ENCODE results near the gene PANK3. TPM values are rescaled to one million over a fixed set of nuclear protein-coding genes. Genes with fewer than 3 reads are reported as not detected.
"Not testable (repeated sequence)": the region's sequence is repeated elsewhere in the genome, so short reads cannot be mapped to it uniquely, and the experiment has no call there.

PANK3 gene
- polyA plus RNA-seq, 1 donor: 37.1 TPM

DNA sequence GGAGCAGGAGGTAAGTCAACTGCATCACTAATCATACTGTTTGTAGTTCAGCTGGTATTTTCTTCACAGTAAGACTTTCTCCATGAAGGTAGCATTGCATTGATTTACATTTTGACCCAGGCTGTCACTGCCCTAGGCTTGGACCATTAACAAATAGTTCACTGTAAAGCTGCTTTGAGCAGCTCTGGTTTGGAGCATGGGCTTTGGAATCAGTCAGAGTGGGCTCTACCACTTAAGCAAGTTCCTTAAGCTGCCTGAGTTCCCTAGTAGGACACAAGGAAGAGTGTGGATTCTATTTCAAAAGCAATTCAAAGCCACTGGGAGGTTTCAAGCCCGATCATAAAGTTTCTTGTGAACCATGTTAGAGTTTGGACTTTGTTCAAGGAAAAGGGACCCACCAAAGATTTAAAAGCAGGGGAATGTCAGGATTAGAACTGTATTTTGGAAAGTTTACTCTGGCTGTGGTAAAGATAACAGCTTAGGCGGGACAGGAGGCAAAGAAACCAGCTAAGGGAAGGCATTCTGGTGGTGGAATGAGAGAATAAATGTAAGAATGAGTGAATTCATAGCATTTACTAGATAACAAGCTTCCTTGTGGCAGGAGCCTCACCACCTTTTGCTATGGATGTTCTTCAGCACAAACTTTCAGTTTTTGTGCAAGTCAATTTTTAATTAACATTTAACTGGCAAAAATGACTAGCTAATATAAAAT lies 12.3 kb upstream of the PANK3 start:
- no peak for DNase-seq

DNA sequence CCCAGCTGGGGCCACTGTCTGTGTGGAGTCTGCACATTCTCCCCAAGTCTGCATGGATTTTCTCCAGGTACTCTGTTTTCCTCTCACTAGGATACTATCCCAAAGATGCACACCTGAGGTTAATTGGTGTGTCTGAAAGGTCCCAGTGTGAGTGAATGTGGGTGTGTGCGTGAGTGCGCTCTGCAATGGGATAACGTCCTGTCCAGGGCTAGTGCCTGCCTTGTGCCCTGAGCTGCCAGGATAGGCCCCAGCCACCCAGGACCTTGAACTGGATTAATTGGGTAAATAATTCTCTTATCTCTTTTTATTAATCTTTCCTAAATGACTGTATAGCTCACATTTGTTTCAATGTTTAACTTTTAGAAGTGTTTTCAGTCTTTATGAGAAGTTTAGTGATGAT lies 11.5 kb upstream of the PANK3 start:
- no peak for DNase-seq

DNA sequence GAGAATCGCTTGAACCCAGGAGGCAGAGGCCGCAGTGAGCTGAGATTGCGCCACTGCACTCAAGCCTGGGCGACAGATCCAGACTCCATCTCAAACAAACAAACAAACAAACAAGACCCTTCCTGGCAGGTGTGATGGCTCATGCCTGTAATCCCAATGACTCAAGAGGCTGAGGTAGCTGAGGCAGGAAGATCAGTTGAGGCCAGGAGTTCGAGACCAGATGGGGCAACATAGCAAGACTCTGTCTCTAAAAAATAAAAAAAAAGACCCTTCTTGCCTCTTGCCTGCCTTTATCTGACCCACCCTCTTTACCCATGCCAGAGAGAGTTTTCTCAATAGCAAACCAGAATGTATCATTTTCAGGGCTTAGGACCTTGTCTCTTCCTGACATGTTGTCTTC lies 8.8 kb upstream of the PANK3 start:
- DNase-seq: no peak

DNA sequence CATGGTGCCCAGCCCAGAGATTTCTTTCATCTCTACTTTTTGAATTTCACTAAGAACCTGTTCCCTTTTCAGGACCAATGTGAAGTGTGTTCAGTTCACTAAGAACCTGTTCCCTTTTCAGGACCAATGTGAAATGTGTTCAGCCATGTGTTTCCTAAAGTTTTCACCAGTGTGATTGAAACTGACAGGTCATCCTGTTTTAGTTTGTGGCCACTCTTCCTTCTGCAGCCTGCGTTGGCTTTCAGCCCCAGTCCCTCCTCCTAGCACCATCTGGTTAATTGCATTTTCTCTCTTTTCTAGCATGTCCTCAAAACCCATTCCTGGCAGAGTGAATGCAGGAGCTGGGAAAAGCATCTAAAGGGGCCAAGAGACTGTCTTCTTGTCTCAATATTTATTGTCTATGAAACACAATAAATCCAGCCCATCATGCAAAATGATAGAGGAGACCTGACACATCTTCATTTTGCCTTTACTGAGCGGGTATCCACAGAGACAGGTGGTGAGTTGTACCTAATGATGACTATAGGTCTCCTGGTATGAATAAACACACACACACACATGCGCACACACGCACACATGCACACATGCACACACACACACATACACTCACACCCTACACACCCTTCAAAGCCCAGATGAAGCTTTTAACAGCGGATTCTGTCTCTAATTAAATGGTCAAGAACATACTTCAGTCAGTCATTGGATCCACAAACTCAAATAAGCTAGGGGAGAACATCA lies 6.1 kb upstream of the PANK3 start:
- no peak for DNase-seq

DNA sequence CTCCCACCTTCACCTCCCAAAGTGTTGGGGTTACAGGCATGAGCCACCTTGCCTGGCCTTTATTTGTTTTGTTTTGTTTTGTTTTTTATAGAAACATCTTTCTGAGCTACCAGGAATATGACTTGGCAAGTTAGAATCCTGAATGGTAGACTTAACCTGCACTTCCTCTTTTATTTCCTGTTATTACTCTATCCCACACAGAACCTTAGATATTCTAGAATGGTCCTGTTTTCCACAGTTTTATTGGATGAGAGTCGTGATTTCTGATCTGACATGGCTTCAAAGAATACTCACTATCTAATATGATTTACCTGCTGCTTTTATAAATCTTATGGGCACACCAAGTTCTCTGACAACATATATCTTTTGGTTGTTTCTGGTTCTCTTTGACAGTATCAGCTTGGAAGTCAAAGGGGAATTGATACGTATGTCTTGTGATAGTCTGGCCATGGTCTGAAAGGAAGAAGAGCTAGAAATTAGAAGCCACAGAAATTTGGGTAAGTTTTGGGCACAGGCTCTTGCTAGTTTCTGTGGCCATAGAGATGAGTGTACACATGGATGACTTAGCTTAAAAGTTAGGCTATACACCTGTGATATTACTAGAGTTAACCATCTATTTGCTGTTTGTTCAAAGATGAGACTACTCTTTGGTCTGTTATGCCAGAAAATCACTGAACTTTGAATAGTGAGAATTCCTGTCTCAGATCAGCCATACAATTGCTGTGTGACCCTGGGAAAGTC lies 4.7 kb upstream of the PANK3 start:
- no peak for DNase-seq

DNA sequence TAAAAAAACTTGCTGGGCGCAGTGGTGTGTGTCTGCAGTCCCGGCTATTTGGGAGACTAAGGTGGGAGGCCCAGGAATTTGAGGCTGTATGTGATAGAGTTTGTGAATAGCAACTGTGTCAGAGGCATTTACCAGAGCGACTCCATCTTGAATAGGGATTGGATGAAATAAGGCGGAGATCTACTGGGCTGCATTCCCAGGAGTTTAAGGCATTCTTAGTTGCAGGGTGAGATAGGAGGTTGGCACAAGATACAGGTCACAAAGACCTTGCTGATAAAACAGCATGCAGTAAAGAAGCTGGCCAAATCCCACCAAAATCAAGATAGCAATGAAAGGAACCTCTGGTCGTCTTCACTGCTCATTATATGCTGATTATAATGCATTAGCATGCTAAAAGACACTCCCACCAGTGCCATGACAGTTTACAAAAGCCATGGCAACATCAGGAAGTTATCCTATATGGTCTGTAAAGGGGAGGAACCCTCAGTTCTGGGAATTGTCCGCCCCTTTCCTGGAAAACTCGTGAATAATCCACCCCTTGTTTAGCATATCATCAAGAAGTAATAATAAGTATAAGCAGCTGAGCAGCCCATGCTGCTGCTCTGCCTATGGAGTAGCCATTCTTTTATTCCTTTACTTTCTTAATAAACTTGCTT lies 1.8 kb upstream of the PANK3 start:
- DNase-seq: not testable (repeated sequence)

DNA sequence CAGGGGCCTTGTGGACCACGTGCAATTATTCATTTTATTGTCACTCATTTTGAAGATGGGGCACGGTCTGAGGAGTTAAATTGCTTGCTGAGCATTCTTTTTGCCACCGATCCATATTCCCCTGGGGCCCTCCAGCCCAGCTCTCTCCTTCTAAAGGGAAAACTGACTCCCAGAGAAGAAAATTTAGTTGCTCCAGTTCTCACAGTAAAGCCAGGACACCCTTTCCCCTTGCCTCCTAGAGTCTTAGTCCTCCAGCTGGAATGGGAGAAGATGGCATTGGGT lies 1.0 kb upstream of the PANK3 start:
- no peak for DNase-seq

DNA sequence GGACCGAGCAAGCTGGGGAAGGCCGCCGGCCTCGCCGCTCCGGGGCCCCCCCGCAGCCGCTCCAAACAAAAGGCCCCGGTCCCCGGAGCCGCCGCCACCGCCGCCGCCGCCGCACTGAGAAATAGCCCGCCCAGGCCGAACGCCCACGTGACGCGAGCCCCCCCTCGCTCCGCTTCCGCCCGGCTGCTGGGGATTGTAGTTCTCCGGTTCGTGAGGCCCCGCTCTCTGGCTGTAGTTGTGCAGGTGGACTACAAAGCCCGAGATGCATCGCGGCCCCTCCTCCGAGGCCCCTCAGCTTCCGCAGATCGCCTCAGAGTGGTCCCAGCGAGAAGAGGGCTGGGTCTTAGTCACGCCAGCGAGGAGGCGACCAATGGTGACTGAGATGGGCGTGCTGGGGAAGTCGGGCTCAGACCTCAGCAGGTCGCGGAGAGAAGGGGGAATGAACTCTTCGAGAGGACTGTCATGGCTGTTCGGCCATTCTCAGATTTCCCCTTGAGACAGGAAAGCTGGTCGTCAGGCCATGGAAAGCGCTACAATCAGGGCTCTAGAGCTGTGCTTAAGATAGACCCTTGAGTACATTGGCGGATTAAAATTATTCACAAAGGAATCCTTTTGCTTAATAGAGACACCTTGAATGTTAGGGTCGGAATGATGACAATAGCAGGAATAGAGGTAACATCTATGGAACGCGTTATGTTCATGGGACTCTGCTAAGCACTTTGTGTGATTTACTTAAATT lies 489 bp upstream of the PANK3 start:
- DNase-seq: peak; percentile 99

DNA sequence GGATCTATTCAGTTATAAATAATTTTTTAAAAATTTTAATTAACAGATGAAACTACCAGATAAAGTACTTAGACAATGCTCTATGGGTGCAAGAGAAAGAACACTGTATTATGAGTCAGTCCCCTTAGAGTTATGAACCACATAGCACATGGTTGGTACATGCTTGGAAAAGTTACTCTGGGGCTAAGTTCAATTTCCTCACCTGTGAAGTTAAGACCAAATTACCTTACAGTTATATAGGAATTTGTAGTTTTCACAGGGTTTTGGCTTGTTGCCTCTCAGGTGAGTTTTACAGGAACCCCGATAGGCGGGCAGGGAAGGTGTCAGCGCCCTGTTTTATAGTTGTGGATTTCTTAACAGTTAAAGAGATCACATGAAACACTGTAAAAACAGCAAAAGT lies 1.2 kb downstream of the PANK3 start:
- no peak for DNase-seq

DNA sequence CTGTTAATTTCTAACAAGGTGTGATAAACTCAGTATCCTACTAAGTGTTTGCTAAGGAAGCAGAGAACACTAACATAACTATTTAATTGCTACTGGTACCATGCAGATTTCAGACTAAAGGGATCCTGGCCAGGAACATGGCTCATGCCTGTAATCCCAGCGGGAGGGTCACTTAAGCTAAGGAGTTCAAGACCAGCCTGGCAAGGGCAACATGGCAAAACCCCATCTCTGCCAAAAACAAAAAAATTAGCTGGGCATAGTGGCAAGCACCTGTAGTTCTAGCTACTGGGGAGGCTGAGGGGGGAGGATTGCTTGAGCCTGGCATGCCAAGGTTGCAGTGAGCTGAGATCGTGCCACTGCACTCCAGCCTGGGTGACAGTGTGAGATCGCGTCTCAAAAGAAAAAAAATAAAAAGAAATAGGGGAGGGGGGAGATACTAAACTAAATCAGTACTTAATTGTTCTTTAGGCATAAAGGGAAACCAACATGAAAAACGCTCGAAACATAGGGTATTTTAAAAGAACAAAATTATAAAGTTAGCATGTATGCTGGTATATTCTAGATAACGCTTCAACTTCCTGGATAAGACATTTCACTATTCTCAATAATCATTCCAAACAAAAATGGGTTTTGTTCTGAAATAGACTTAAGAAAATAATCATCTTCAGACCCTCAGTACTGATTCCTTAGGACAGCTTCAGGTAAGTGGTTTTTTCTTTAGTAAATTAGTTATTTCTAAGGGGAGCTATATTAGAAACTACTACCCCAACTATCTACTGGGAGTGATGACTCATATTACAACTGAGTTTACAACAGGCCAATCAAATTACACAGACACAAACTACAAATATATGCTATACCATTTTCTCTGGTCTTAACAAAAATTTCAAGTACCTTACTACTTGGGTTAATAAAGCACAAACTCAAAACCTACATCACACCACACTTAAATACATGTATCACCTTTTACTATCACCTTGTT lies 3.5 kb downstream of the PANK3 start:
- no peak for DNase-seq

DNA sequence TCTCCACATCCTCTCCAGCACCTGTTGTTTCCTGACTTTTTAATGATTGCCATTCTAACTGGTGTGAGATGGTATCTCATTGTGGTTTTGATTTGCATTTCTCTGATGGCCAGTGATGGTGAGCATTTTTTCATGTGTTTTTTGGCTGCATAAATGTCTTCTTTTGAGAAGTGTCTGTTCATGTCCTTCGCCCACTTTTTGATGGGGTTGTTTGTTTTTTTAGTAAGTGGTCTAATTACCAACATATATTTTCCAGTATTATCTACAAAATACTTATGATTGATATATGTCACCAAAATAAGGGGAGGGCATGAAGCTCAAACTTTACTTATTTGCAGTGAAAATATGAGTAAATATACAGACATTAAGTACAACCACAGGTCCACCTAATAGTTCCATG lies 5.0 kb downstream of the PANK3 start:
- not testable (repeated sequence) for DNase-seq

DNA sequence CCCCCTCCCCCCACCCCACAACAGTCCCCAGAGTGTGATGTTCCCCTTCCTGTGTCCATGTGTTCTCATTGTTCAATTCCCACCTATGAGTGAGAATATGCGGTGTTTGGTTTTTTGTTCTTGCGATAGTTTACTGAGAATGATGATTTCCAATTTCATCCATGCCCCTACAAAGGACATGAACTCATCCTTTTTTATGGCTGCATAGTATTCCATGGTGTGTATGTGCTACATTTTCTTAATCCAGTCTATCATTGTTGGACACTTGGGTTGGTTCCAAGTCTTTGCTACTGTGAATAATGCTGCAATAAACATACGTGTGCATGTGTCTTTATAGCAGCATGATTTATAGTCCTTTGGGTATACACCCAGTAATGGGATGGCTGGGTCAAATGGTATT lies 5.5 kb downstream of the PANK3 start:
- DNase-seq: not testable (repeated sequence)

DNA sequence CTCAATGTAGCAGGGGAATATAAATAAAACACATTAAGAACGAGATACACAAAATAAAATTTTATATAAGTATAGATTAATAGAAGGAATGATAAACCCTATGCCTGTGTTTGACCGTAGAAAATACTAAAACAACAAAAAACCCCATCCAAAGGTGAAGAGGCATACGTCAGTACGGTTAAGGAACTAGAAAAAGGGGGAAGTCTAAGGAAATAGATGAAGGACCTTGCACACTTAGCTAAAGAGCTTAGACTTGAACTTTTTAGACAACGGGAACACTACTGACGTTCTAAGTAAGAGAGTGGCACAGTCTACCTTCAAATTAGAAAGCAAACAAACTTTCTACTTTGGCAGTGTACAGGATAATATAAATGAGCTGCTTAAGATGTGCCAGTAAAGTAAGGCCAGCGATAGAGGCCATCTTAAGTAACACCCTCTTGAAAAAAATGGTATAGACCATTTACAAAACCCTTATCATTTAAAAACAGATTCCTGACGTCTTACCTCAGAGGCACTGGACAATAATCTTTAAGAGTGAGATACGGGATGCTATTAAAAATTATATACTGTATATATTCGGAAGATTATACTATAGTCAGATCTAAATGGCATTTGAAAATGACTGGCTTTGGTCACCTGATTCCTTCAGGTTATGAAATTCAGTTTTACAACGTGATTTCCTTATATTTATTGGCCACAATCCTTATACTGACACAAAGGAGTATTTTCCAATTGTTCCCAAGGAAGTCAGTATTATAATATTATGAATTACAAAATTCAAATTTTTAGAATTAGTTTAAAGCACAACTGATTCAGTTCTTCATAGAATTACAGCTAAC lies 8.5 kb downstream of the PANK3 start:
- no peak for DNase-seq

DNA sequence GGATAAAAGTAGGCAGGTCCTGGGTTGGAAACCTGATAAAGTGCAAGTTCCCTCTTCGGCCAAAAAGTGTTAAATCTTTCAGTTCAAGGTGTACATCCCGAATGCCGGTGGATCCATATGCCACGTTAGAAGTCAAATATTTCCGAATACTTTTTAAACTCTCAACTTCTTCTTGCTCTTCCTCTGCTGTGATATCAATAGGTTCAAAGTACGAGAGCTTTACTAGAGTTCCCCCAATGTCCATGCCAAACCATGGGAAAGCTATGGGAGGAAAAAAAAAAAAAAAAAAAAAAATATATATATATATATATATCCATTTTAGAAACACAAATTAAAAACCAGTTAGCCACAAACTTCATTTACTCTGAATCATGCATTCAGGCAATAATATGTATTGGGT lies 10.4 kb downstream of the PANK3 start:
- DNase-seq: no peak

DNA sequence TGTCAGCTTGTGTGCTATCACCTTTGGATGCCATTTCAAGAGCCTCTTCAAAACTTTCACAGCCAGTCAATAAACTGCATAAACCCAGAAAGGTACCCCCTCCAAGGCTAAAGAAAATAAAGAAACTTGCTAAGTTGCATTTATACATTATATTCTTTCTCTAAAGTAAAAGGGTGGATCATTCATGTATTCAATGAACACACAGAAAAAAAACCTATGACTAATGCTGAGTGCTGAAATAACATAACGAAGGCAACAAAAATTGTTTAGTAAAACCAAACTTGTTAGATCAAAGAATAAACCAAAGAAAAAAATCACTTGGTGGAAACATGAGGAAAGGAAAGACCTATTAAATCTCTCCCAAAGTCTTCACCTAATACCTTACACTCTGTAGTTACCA lies 15.2 kb downstream of the PANK3 start:
- DNase-seq: no peak

DNA sequence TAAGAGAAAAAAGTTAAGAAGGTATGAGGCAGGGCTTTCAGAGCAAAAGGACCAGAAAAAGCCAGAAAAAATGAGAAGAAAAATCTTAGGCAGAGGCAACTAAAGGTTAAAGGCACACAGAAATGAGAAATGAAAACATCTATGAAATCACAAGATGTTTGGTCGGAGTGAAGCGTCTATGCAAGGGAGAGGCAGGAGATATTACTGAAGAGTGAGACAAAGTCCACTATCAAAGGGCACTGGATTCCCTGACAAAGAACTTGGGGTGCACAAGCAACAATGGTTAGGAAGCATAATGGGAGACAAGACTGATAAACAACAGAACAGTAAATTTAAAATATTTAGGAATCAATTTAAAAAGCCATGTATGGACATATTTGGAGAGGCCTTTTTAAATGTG lies 16.9 kb downstream of the PANK3 start:
- no peak for DNase-seq

DNA sequence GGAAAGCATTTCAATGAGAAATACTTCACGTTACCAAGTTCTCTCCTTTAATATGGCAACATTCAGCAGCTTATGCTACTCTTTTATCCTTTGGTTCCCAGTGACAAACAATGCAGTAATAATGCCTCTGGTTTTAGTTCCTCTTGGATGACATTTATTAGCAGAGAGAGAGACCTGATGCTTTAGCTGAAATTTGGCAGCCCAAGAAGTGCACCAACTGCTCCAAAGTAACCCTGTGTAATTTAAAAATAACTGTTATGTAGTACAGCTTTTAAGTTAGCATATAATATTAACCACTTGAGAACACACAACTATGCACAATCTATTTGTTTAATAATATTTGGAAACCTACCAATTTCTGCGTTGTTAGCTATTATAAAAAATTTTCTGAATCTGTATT lies 21.8 kb downstream of the PANK3 start:
- no peak for DNase-seq

DNA sequence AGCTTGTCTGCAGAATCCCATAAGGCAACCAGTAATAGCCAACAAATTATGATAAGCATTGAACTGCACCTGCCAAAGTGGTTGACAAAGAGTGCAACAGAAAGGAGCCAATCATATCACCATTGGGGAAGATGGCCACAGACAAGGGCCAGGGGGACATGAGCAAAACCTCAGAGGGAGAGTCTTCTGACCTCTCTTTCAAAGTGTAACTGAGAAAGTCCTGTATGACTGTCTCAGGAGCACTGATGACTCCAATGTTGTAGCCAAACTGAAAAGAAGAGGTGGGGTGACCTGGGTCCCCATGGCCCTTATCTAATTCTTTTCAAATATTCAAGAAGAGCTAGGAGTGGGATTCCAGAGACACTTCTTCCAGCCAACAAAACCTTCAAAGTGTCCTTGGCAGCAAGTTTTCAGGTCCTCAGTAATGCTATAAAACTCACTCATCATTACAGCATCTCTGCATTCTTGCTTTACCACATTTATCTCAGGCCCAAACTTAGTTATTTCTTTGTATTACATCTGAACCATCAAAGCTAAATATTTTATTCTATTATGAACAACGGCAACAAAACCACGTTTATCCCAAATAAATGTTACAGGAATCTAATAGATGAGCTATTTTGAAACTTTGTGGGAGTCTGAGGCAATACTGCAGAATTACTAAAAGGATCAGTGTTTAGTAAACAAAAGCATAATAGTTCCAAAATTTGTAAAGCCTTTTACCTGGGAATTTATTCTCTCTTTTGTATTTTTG lies 25.6 kb downstream of the PANK3 start:
- no peak for DNase-seq

DNA sequence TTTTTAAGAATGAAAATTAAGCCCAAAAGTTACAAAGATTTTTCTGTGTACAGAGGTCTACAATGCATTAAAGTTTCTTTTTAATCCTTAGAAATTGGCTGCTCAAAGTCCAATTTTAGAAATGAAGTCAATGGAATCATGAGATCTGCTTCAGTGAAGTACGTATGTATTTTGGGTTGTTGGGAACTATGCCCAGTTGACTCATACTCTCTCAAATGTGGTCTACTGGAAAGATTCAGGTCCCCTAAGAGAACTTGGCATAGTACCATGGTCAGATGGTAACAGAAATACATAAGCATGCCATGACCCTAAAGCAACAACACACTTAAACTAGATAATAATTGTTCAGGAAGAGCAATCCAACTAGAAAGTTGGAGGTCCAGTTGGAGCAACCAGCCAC lies 27.0 kb downstream of the PANK3 start:
- DNase-seq: no peak

DNA sequence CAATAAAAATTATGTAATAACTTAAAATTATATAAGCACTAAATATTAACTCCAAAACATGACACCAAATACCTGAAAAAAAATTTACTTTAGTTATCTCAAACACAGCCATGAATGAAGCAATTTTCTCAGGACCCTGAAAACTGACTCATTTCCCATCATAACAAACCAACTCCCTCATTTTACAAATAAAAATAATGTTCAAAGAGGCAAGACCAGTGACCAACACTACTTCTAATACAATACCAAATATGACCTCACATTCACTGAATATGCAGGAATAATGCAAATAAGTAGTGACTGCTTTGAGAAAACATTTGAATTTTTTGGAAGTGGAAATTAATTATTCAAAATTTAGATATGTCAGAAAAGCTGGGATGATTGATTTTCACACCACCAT lies 28.5 kb downstream of the PANK3 start:
- no peak for DNase-seq
